UCSD-AML1 (cell line): ENCODE data around the gene PSENEN.

Source experiments
- DNase-seq: peaks from one replicate; lab custom pipeline; 2025; ENCODE audit not compliant: unreplicated experiment; lab: John Stamatoyannopoulos, UW

Gene PSENEN

GRCh38 chr19:35745328-35746086 is at the start of gene PSENEN, which contains the start of gene U2AF1L4:
Gene PSENEN (plus strand): TSS chr19:35745651. CDS start chr19:35745931, 280 bp downstream.
Gene U2AF1L4 (minus strand): TSS chr19:35745418. CDS start chr19:35745391, 27 bp downstream.
- DNase-seq: peak; percentile 99

- DNase-seq: no peak
These were observed 49.5 kb upstream of the PSENEN start for GRCh38 chr19:35695895-35696422.

- no peak for DNase-seq
These were observed 48.6 kb upstream of the PSENEN start for GRCh38 chr19:35696835-35697234.

- DNase-seq: peak; percentile 90
These were observed 43.0 kb upstream of the PSENEN start for GRCh38 chr19:35702223-35703012.

GRCh38 chr19:35703343-35703742 is 42.1 kb upstream of the PSENEN start:
- DNase-seq: no peak

- DNase-seq: peak; percentile 56
These were observed 41.2 kb upstream of the PSENEN start, which contains the start of gene ZBTB32 for GRCh38 chr19:35704218-35704617. Gene ZBTB32 (plus strand): TSS chr19:35704558. CDS start chr19:35714627, 10,069 bp downstream.

GRCh38 chr19:35708391-35708790 is 37.1 kb upstream of the PSENEN start:
- DNase-seq: no peak

GRCh38 chr19:35710784-35711723 is 34.4 kb upstream of the PSENEN start:
- no peak for DNase-seq

- DNase-seq: no peak
These were observed 32.6 kb upstream of the PSENEN start for GRCh38 chr19:35712567-35713505.

GRCh38 chr19:35713506-35713850 is 32.0 kb upstream of the PSENEN start:
- no peak for DNase-seq

GRCh38 chr19:35713904-35714495 is 31.5 kb upstream of the PSENEN start:
- DNase-seq: no peak

- DNase-seq: no peak
These were observed 30.7 kb upstream of the PSENEN start for GRCh38 chr19:35714601-35715354.

GRCh38 chr19:35715355-35715809 is 30.1 kb upstream of the PSENEN start:
- no peak for DNase-seq

- DNase-seq: no peak
These were observed 29.3 kb upstream of the PSENEN start for GRCh38 chr19:35715981-35716800.

GRCh38 chr19:35716801-35717664 is 28.4 kb upstream of the PSENEN start:
- peak; percentile 84 for DNase-seq

- peak; percentile 96 for DNase-seq
These were observed 27.6 kb upstream of the PSENEN start, which contains the start of gene KMT2B for GRCh38 chr19:35717665-35718344. Gene KMT2B (plus strand): TSS chr19:35718003. CDS start chr19:35718019, 16 bp downstream.
